CD4-positive, alpha-beta memory T cell (primary cell): ENCODE results near the gene C4B. TPM values are rescaled to one million over a fixed set of nuclear protein-coding genes. Genes with fewer than 3 reads are reported as not detected.

Experiments used
- CTCF ChIA-PET: fragments of 350-600 bp; sonication (Branson Sonifier 250); formaldehyde crosslinking; loops from one replicate; lab custom pipeline; 2021; ENCODE audit warnings: inconsistent platforms; ENCODE audit not compliant: partially characterized antibody; lab: Charles Lee
- POLR2A ChIA-PET: fragments of 350-600 bp; sonication (Branson Sonifier 250); formaldehyde crosslinking; loops from one replicate; lab custom pipeline; 2021; ENCODE audit not compliant: partially characterized antibody; lab: Charles Lee
- DNase-seq, 5 donors: peaks; one replicate each; pipeline versions ENCODE4 v3.0.0 to v3.0.0-alpha.2; 2020 to 2022; ENCODE audit warnings: mixed read lengths in 1 of 5
- H3K27ac ChIP-seq: one replicate; pipeline ENCODE4 v1.7.0; 2013; ENCODE audit warnings: low read depth, low read length
- H3K27me3 ChIP-seq: 2 replicates; pipeline ENCODE4 v1.7.0; 2013; ENCODE audit warnings: mild to moderate bottlenecking, low read length, moderate library complexity; ENCODE audit not compliant: insufficient read depth
- H3K36me3 ChIP-seq: 2 replicates; pipeline ENCODE4 v1.7.0; 2013; ENCODE audit warnings: mild to moderate bottlenecking, low read length, moderate library complexity; ENCODE audit not compliant: insufficient read depth
- H3K4me1 ChIP-seq: 2 replicates; pipeline ENCODE4 v1.7.0; 2013; ENCODE audit warnings: mild to moderate bottlenecking, low read length, moderate library complexity; ENCODE audit not compliant: insufficient read depth
- H3K4me3 ChIP-seq, 2 donors: one replicate each; pipeline ENCODE4 v1.7.0; 2013; ENCODE audit warnings: low read length in 2 of 2, mild to moderate bottlenecking in 1 of 2
- H3K9me3 ChIP-seq, 2 donors: one replicate each; pipeline ENCODE4 v1.7.0; 2013; ENCODE audit warnings: low read length in 2 of 2, control low read depth in 1 of 2; ENCODE audit not compliant: control insufficient read depth in 1 of 2
- H3K27ac Mint-ChIP-seq, 7 donors: one replicate each; pipeline ENCODE4 v1.8.0; 2020 to 2021; ENCODE audit warnings: mixed read lengths in 7 of 7, mild to moderate bottlenecking in 6 of 7, inconsistent platforms in 3 of 7, moderate library complexity in 3 of 7
- H3K27me3 Mint-ChIP-seq, 2 donors: one replicate each; pipeline ENCODE4 v1.8.0; 2020 to 2021; ENCODE audit warnings: mixed read lengths in 2 of 2
- H3K36me3 Mint-ChIP-seq, 2 donors: one replicate each; pipeline ENCODE4 v1.8.0; 2020 to 2021; ENCODE audit warnings: mixed read lengths in 2 of 2, inconsistent platforms in 1 of 2, mild to moderate bottlenecking in 1 of 2
- H3K4me1 Mint-ChIP-seq, 4 donors: one replicate each; pipeline ENCODE4 v1.8.0; 2020 to 2021; ENCODE audit warnings: mixed read lengths in 4 of 4, mild to moderate bottlenecking in 1 of 4
- H3K4me3 Mint-ChIP-seq, 8 donors: one replicate each; pipeline ENCODE4 v1.8.0; 2020 to 2021; ENCODE audit warnings: mixed read lengths in 8 of 8, mild to moderate bottlenecking in 7 of 8, moderate library complexity in 6 of 8, inconsistent platforms in 3 of 8
- H3K9me3 Mint-ChIP-seq, 8 donors: one replicate each; pipeline ENCODE4 v1.8.0; 2020 to 2021; ENCODE audit warnings: mixed read lengths in 8 of 8, mild to moderate bottlenecking in 5 of 8, inconsistent platforms in 3 of 8, moderate library complexity in 1 of 8
- intact Hi-C: fragments of 100-400 bp; cut with micrococcal nuclease; formaldehyde crosslinking; loops from one replicate; pipeline ENCODE4 v1.15.1; 2023
- polyA plus RNA-seq, 2 donors: library from polyadenylated mRNA; unstranded; fragments of 300-500 nt; fragmentation: Illumina TruSeq; gene quantifications; one replicate each; pipeline ENCODE4 v1.2.3, GENCODE V29; 2021
- total RNA-seq, 2 experiments: library from RNA; stranded (reverse); gene quantifications; one replicate each; pipeline ENCODE4 v1.2.3, GENCODE V29; 2021

C4B gene
- total and polyA plus RNA-seq, 4 experiments from 2014 or later, result 0.36 to 5.8 (median 5.0) TPM; not detected in 1

- no peaks in the 10 kb centered on the region for H3K9me3 ChIP-seq
- Mint-ChIP-seq H3K36me3 (no peaks in the 10 kb centered on the region), H3K27me3 (peaks cover 16 to 18% of the 10 kb centered on the region in 2 donors), H3K4me1 (peaks cover 1 to 18% (median 3%) of the 10 kb centered on the region in 4 donors), H3K27ac (no peak overlapping the region), H3K4me3 (no peak overlapping the region), H3K9me3 (peaks cover 0 to 2% (median 0%) of the 10 kb centered on the region in 8 donors)
- DNase-seq, result no peak
- no peaks in the 10 kb centered on the region for H3K36me3 ChIP-seq
- peaks cover 16% of the 10 kb centered on the region for H3K27me3 ChIP-seq
- no peaks in the 10 kb centered on the region for H3K4me1 ChIP-seq
- H3K4me3 ChIP-seq, result no peak overlapping the region
- H3K27ac ChIP-seq, result no peak overlapping the region
- ChIA-PET POLR2A (no interaction called here), CTCF (no interaction called here)
- intact Hi-C loops, result no loop called here
Observed at GRCh38 chr6:32082935-32083334, 68.3 kb downstream of the C4B start.

GRCh38 chr6:32083812-32084768, 69.5 kb downstream of the C4B start:
- peaks cover 16% of the 10 kb centered on the region for H3K27me3 ChIP-seq
- H3K36me3 ChIP-seq, result no peaks in the 10 kb centered on the region
- CTCF ChIA-PET, result interaction anchor here (0.6 kb wide), 1 partner anchor 330 kb away, joined by 3 read pairs; no protein-coding TSS in a partner anchor
- intact Hi-C loops, result no loop called here
- H3K27me3 Mint-ChIP-seq, result peaks cover 16 to 18% of the 10 kb centered on the region in 2 donors
- no peak overlapping the region for H3K27ac ChIP-seq
- H3K9me3 ChIP-seq, result no peaks in the 10 kb centered on the region
- H3K36me3 Mint-ChIP-seq, result no peaks in the 10 kb centered on the region
- POLR2A ChIA-PET, result no interaction called here
- H3K4me1 Mint-ChIP-seq, result peaks cover 1 to 23% (median 3%) of the 10 kb centered on the region in 4 donors
- H3K27ac Mint-ChIP-seq, result peak overlapping the region in 1 of 7 donors; percentile 16
- no peak overlapping the region for H3K4me3 Mint-ChIP-seq
- no peak overlapping the region for H3K4me3 ChIP-seq
- DNase-seq, result no peak
- H3K4me1 ChIP-seq, result no peaks in the 10 kb centered on the region
- H3K9me3 Mint-ChIP-seq, result peaks cover 0 to 2% (median 0%) of the 10 kb centered on the region in 8 donors

GRCh38 chr6:32084780-32085179, 70.2 kb downstream of the C4B start:
- ChIA-PET CTCF (interaction anchor here (0.6 kb wide), 1 partner anchor 329 kb away, joined by 3 read pairs; no protein-coding TSS in a partner anchor), POLR2A (no interaction called here)
- H3K4me3 Mint-ChIP-seq, result no peak overlapping the region

More at GRCh38 chr6:32084780-32085179, 70.2 kb downstream of the C4B start:
- Histone ChIP-seq H3K36me3 (no peaks in the 10 kb centered on the region), H3K4me3 (no peak overlapping the region), H3K27ac (no peak overlapping the region), H3K9me3 (no peaks in the 10 kb centered on the region), H3K4me1 (no peaks in the 10 kb centered on the region), H3K27me3 (peaks cover 16% of the 10 kb centered on the region)
- DNase-seq, result no peak
- peaks cover 16 to 18% of the 10 kb centered on the region in 2 donors for H3K27me3 Mint-ChIP-seq
- H3K36me3 Mint-ChIP-seq, result no peaks in the 10 kb centered on the region
- intact Hi-C loops, result no loop called here
- H3K9me3 Mint-ChIP-seq, result peaks cover 0 to 2% (median 0%) of the 10 kb centered on the region in 8 donors
- H3K4me1 Mint-ChIP-seq, result peaks cover 1 to 23% (median 3%) of the 10 kb centered on the region in 4 donors
- H3K27ac Mint-ChIP-seq, result no peak overlapping the region

Other genes with a start within 250 kb of the C4B start
- gene VWA7, start 237.5 kb upstream of the C4B start, total RNA-seq, result 1 to 10 TPM; 1.0 to 1.7 TPM
- 1 to 10 TPM in 1 of 2 donors, under 1 TPM in 1; 1.00 to 2.5 TPM for gene VWA7, start 237.5 kb upstream of the C4B start, polyA plus RNA-seq
- gene VARS1, start 219.0 kb upstream of the C4B start, total RNA-seq, result 10 to 100 TPM; 39.6 to 46.8 TPM
- gene VARS1, start 219.0 kb upstream of the C4B start, polyA plus RNA-seq, result 10 to 100 TPM; 43.4 to 45.9 TPM
- 10 to 100 TPM; 30.0 to 34.6 TPM for gene LSM2, start 207.8 kb upstream of the C4B start, total RNA-seq
- gene LSM2, start 207.8 kb upstream of the C4B start, polyA plus RNA-seq, result 10 to 100 TPM; 67.4 to 80.4 TPM
- 1 to 10 TPM; 8.2 to 8.3 TPM for gene HSPA1L, start 199.5 kb upstream of the C4B start, total RNA-seq
- 1 to 10 TPM; 1.1 to 4.4 TPM for gene HSPA1L, start 199.5 kb upstream of the C4B start, polyA plus RNA-seq
- gene HSPA1A, start 199.3 kb upstream of the C4B start, total RNA-seq, result 10 to 100 TPM; 69.9 to 71.5 TPM
- 10 to 100 TPM; 14.6 to 71.9 TPM for gene HSPA1A, start 199.3 kb upstream of the C4B start, polyA plus RNA-seq
- gene HSPA1B, start 187.1 kb upstream of the C4B start, total RNA-seq, result 10 to 100 TPM; 58.0 to 60.8 TPM
- gene HSPA1B, start 187.1 kb upstream of the C4B start, polyA plus RNA-seq, result 1 to 10 TPM; 1.9 to 5.3 TPM
- 10 to 100 TPM; 19.6 to 21.1 TPM for gene NEU1, start 152.0 kb upstream of the C4B start, total RNA-seq
- gene NEU1, start 152.0 kb upstream of the C4B start, polyA plus RNA-seq, result 10 to 100 TPM; 22.5 to 23.4 TPM
- not detected for gene SLC44A4, start 135.8 kb upstream of the C4B start, total RNA-seq
- gene SLC44A4, start 135.8 kb upstream of the C4B start, polyA plus RNA-seq, result under 1 TPM in 1 of 2 donors, not detected in 1; 0.11 TPM
- gene EHMT2, start 117.1 kb upstream of the C4B start, total RNA-seq, result 10 to 100 TPM; 79.1 to 82.1 TPM
- 10 to 100 TPM; 24.1 to 47.9 TPM for gene EHMT2, start 117.1 kb upstream of the C4B start, polyA plus RNA-seq
- gene ZBTB12, start 112.7 kb upstream of the C4B start, total RNA-seq, result 1 to 10 TPM; 2.4 to 2.5 TPM
- gene ZBTB12, start 112.7 kb upstream of the C4B start, polyA plus RNA-seq, result not detected
- gene C2, start 87.1 kb upstream of the C4B start, total RNA-seq, result 1 to 10 TPM; 2.1 to 3.2 TPM
- gene C2, start 87.1 kb upstream of the C4B start, polyA plus RNA-seq, result not detected
- gene CFB, start 68.7 kb upstream of the C4B start, total RNA-seq, result under 1 TPM in 1 of 2 experiments, not detected in 1; 0.64 TPM
- gene CFB, start 68.7 kb upstream of the C4B start, polyA plus RNA-seq, result not detected
- gene NELFE, start 55.8 kb upstream of the C4B start, total RNA-seq, result 10 to 100 TPM; 45.8 to 49.0 TPM
- gene NELFE, start 55.8 kb upstream of the C4B start, polyA plus RNA-seq, result 10 to 100 TPM; 67.0 to 78.5 TPM
- 100 to 1,000 TPM; 117 to 119 TPM for gene SKIC2, start 55.6 kb upstream of the C4B start, total RNA-seq
- gene SKIC2, start 55.6 kb upstream of the C4B start, polyA plus RNA-seq, result 10 to 100 TPM; 21.8 to 23.0 TPM
- gene DXO, start 42.7 kb upstream of the C4B start, total RNA-seq, result 10 to 100 TPM; 27.8 to 30.3 TPM
- gene DXO, start 42.7 kb upstream of the C4B start, polyA plus RNA-seq, result 10 to 100 TPM; 10.8 to 11.7 TPM
- 1 to 10 TPM; 6.7 to 9.8 TPM for gene C4A, start 32.7 kb upstream of the C4B start, total RNA-seq
- gene C4A, start 32.7 kb upstream of the C4B start, polyA plus RNA-seq, result under 1 TPM in 1 of 2 donors, not detected in 1; 0.17 TPM
- gene CYP21A2, start 23.6 kb downstream of the C4B start, total RNA-seq, result under 1 TPM; 0.39 to 0.61 TPM
- not detected for gene CYP21A2, start 23.6 kb downstream of the C4B start, polyA plus RNA-seq
- 10 to 100 TPM; 16.5 to 22.4 TPM for gene TNXB, start 94.5 kb downstream of the C4B start, total RNA-seq
- gene TNXB, start 94.5 kb downstream of the C4B start, polyA plus RNA-seq, result under 1 TPM in 1 of 2 donors, not detected in 1; 0.31 TPM
- 100 to 1,000 TPM; 151 to 154 TPM for gene ATF6B, start 113.5 kb downstream of the C4B start, total RNA-seq
- gene ATF6B, start 113.5 kb downstream of the C4B start, polyA plus RNA-seq, result 10 to 100 TPM; 11.4 to 27.7 TPM
- gene FKBPL, start 115.5 kb downstream of the C4B start, total RNA-seq, result 1 to 10 TPM; 2.2 to 2.8 TPM
- 1 to 10 TPM; 2.0 to 3.0 TPM for gene FKBPL, start 115.5 kb downstream of the C4B start, polyA plus RNA-seq
- gene PRRT1, start 137.1 kb downstream of the C4B start, total RNA-seq, result 1 to 10 TPM; 1.5 to 1.9 TPM
- under 1 TPM in 1 of 2 donors, not detected in 1; 0.60 TPM for gene PRRT1, start 137.1 kb downstream of the C4B start, polyA plus RNA-seq
- gene PPT2, start 139.3 kb downstream of the C4B start, total RNA-seq, result 10 to 100 TPM; 12.7 to 15.4 TPM
- gene PPT2, start 139.3 kb downstream of the C4B start, polyA plus RNA-seq, result 1 to 10 TPM; 3.8 TPM
- 10 to 100 TPM; 16.6 TPM for gene EGFL8, start 149.8 kb downstream of the C4B start, total RNA-seq
- under 1 TPM in 1 of 2 donors, not detected in 1; 0.23 TPM for gene EGFL8, start 149.8 kb downstream of the C4B start, polyA plus RNA-seq
- 10 to 100 TPM; 32.2 to 32.8 TPM for gene AGPAT1, start 161.3 kb downstream of the C4B start, total RNA-seq
- 10 to 100 TPM; 15.3 to 16.4 TPM for gene AGPAT1, start 161.3 kb downstream of the C4B start, polyA plus RNA-seq
- gene RNF5, start 163.6 kb downstream of the C4B start, total RNA-seq, result 10 to 100 TPM; 44.2 to 47.7 TPM
- 100 to 1,000 TPM; 102 to 129 TPM for gene RNF5, start 163.6 kb downstream of the C4B start, polyA plus RNA-seq
- 10 to 100 TPM; 74.8 to 77.3 TPM for gene AGER, start 169.5 kb downstream of the C4B start, total RNA-seq
- under 1 TPM in 1 of 2 donors, not detected in 1; 0.62 TPM for gene AGER, start 169.5 kb downstream of the C4B start, polyA plus RNA-seq
- 100 to 1,000 TPM; 188 to 192 TPM for gene PBX2, start 175.4 kb downstream of the C4B start, total RNA-seq
- gene PBX2, start 175.4 kb downstream of the C4B start, polyA plus RNA-seq, result 1 to 10 TPM in 1 of 2 donors, under 1 TPM in 1; 0.57 to 1.8 TPM
- gene GPSM3, start 177.8 kb downstream of the C4B start, total RNA-seq, result 100 to 1,000 TPM; 309 to 313 TPM
- gene GPSM3, start 177.8 kb downstream of the C4B start, polyA plus RNA-seq, result 100 to 1,000 TPM; 110 to 165 TPM
- gene NOTCH4, start 209.3 kb downstream of the C4B start, total RNA-seq, result 1 to 10 TPM in 1 of 2 experiments, under 1 TPM in 1; 0.35 to 1.2 TPM
- gene NOTCH4, start 209.3 kb downstream of the C4B start, polyA plus RNA-seq, result under 1 TPM in 1 of 2 donors, not detected in 1; 0.70 TPM